NB4 (cell line): Measurements from ENCODE around the gene SHC2.
"Not testable (repeated sequence)": the region's sequence is repeated elsewhere in the genome, so short reads cannot be mapped to it uniquely, and the experiment has no call there.

Experiments used
- DNase-seq: peaks from one replicate; pipeline ENCODE4 v3.0.0; 2010; ENCODE audit warnings: low read depth
- H3K4me3 ChIP-seq: one replicate; pipeline ENCODE4 v1.5.1; 2011; ENCODE audit warnings: mild to moderate bottlenecking, low read depth, low read length, moderate library complexity
- CTCF ChIP-seq: IDR thresholded peaks from one replicate; pipeline ENCODE4 v1.5.1; 2012; ENCODE audit warnings: low read depth, low read length
- MAX ChIP-seq: IDR thresholded peaks from 2 replicates; pipeline ENCODE4 v1.6.1; 2011; ENCODE audit warnings: low read depth, low read length
- MYC ChIP-seq: IDR thresholded peaks from 2 replicates; pipeline ENCODE4 v1.6.1; 2011; ENCODE audit warnings: low read depth, low read length
- POLR2A ChIP-seq: IDR thresholded peaks from 2 replicates; pipeline ENCODE4 v1.6.1; 2011; ENCODE audit warnings: mild to moderate bottlenecking; ENCODE audit not compliant: insufficient read length; ENCODE audit errors: extremely low read depth

Gene SHC2

GRCh38 chr19:383040-383439 lies 77.8 kb downstream of the SHC2 start:
- DNase-seq, result no peak
- no peak for TF ChIP-seq MYC
- TF ChIP-seq CTCF, result no peak
- TF ChIP-seq MAX, result no peak
- no peak for TF ChIP-seq POLR2A
- no peak overlapping the region for H3K4me3 ChIP-seq

GRCh38 chr19:382578-382977 lies 78.3 kb downstream of the SHC2 start:
- not testable (repeated sequence) for H3K4me3 ChIP-seq
- DNase-seq, result peak; percentile 42

GRCh38 chr19:381901-382300 lies 78.9 kb downstream of the SHC2 start:
- H3K4me3 ChIP-seq, DNase-seq: not testable (repeated sequence)

- DNase-seq, H3K4me3 ChIP-seq: not testable (repeated sequence)
Observed at GRCh38 chr19:380618-381219, 80.1 kb downstream of the SHC2 start.

- H3K4me3 ChIP-seq, result no peak overlapping the region
- DNase-seq, result no peak
- TF ChIP-seq MYC (no peak), MAX (no peak), POLR2A (no peak), CTCF (no peak)
Observed at GRCh38 chr19:379796-380195, 81.0 kb downstream of the SHC2 start.

- DNase-seq, result no peak
- H3K4me3 ChIP-seq, result no peak overlapping the region
- TF ChIP-seq POLR2A (no peak), CTCF (no peak), MAX (no peak), MYC (no peak)
Observed at GRCh38 chr19:378706-379105, 82.1 kb downstream of the SHC2 start.

- TF ChIP-seq MYC (no peak), POLR2A (no peak)
- DNase-seq, result no peak
- H3K4me3 ChIP-seq, result no peak overlapping the region
Observed at GRCh38 chr19:377801-378581, 82.8 kb downstream of the SHC2 start.

GRCh38 chr19:376111-376470 lies 84.7 kb downstream of the SHC2 start:
- TF ChIP-seq MYC, result no peak
- TF ChIP-seq MAX, result no peak
- no peak for TF ChIP-seq CTCF
- TF ChIP-seq POLR2A, result no peak
- H3K4me3 ChIP-seq, result no peak overlapping the region
- DNase-seq, result no peak
